ENCODE results near the gene ENTREP3. TPM values are rescaled to one million over a fixed set of nuclear protein-coding genes. Genes with fewer than 3 reads are reported as not detected.

The ENTREP3 gene
- total RNA-seq, 1 experiment from 2014 or later: 72.5 TPM

GRCh38 chr1:155301342-155301841 is 46.1 kb upstream of the ENTREP3 start, which contains the start of gene PKLR:
Gene PKLR, minus strand, starts transcription at chr1:155301438. Its CDS starts 43 bp downstream, at chr1:155301395.
- intact Hi-C loops (cut with micrococcal nuclease; ENCODE audit: unreplicated experiment): no loop called here
- Histone ChIP-seq H3K9me3 (ENCODE audit: low read depth, low read length, poor library complexity, severe bottlenecking) (no peaks in the 10 kb centered on the region), H3K4me3 (ENCODE audit: low read depth, low read length, poor library complexity, severe bottlenecking) (no peak within 1 kb of the TSS), H3K27me3 (replicated peaks; ENCODE audit: insufficient read depth, low read depth, low read length, poor library complexity) (no peaks in the 10 kb centered on the region), H3K36me3 (ENCODE audit: insufficient read depth, low read length, poor library complexity, severe bottlenecking) (no peaks in the 10 kb centered on the region), H3K27ac (ENCODE audit: low read depth, low read length, poor library complexity, severe bottlenecking) (no peak within 1 kb of the TSS), H3K4me1 (ENCODE audit: insufficient read depth, low read length, poor library complexity, severe bottlenecking) (peaks cover 9% of the 10 kb centered on the region)
- TF ChIP-seq EZH2 (IDR thresholded peaks at IDR 0.05; ENCODE audit: borderline replicate concordance, low read depth, low read length, poor library complexity, severe bottlenecking): no peak
- TF ChIP-seq, protein P1, sequence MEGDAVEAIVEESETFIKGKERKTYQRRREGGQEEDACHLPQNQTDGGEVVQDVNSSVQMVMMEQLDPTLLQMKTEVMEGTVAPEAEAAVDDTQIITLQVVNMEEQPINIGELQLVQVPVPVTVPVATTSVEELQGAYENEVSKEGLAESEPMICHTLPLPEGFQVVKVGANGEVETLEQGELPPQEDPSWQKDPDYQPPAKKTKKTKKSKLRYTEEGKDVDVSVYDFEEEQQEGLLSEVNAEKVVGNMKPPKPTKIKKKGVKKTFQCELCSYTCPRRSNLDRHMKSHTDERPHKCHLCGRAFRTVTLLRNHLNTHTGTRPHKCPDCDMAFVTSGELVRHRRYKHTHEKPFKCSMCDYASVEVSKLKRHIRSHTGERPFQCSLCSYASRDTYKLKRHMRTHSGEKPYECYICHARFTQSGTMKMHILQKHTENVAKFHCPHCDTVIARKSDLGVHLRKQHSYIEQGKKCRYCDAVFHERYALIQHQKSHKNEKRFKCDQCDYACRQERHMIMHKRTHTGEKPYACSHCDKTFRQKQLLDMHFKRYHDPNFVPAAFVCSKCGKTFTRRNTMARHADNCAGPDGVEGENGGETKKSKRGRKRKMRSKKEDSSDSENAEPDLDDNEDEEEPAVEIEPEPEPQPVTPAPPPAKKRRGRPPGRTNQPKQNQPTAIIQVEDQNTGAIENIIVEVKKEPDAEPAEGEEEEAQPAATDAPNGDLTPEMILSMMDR (conservative IDR thresholded peaks at IDR 0.05; ENCODE audit: low read depth, low read length): no peak
- ChIA-PET POLR2A (ENCODE audit: low non-redundant PET) (no interaction called here), CTCF (no interaction called here)
- BruUV-seq (replicated peaks): no TSS peak
- no peak for DNase-seq (ENCODE audit: low spot score)

DNA sequence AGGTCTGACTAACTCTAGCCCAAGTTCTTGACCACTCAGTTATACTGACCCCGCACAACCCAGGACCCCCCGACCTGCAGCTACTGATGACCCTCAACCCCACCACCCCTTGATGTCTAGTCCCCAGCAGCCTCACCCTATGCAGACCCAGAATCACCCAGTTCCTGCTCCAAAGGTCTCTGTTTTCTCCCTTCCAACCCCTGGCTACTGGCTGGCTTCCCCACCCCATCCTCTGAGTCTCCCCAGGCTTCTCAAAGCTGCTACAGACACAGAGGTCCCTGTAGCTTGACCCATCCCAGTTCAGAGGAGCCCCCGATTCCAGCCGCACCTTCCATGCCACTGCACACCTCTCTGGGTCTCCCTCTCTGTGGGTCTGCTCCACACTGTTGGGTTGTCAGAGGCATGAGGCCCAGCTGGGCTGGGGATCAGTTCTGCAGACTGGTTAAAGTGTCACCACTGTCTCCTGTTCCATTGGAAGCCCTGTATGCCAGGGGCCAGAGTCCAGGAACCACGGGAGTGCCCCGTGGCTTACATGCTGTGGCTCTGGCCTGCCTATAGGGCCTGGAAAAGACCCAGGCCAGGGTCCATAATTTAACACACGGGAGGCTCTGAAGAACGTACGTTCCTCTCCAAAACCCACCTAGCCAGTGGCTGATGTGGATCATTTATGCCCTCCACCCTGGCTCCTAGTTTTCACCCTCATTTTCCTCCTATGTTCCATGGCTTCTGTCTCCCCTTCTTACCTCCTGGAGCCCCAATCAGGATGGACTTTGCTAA is 45.5 kb upstream of the ENTREP3 start:
- Histone ChIP-seq H3K4me1 (ENCODE audit: insufficient read depth, low read length, poor library complexity, severe bottlenecking) (peaks cover 9% of the 10 kb centered on the region), H3K27me3 (replicated peaks; ENCODE audit: insufficient read depth, low read depth, low read length, poor library complexity) (peaks cover 4% of the 10 kb centered on the region), H3K9me3 (ENCODE audit: low read depth, low read length, poor library complexity, severe bottlenecking) (no peaks in the 10 kb centered on the region), H3K4me3 (ENCODE audit: low read depth, low read length, poor library complexity, severe bottlenecking) (no peak overlapping the region), H3K27ac (ENCODE audit: low read depth, low read length, poor library complexity, severe bottlenecking) (no peak overlapping the region), H3K36me3 (ENCODE audit: insufficient read depth, low read length, poor library complexity, severe bottlenecking) (no peaks in the 10 kb centered on the region)
- ChIA-PET CTCF (no interaction called here), POLR2A (ENCODE audit: low non-redundant PET) (no interaction called here)
- intact Hi-C loops (cut with micrococcal nuclease; ENCODE audit: unreplicated experiment): no loop called here
- TF ChIP-seq, protein P1 (conservative IDR thresholded peaks at IDR 0.05; ENCODE audit: low read depth, low read length): no peak
- TF ChIP-seq EZH2 (IDR thresholded peaks at IDR 0.05; ENCODE audit: borderline replicate concordance, low read depth, low read length, poor library complexity, severe bottlenecking): no peak
- no TSS peak for BruUV-seq (replicated peaks)
- no peak for DNase-seq (ENCODE audit: low spot score)

DNA sequence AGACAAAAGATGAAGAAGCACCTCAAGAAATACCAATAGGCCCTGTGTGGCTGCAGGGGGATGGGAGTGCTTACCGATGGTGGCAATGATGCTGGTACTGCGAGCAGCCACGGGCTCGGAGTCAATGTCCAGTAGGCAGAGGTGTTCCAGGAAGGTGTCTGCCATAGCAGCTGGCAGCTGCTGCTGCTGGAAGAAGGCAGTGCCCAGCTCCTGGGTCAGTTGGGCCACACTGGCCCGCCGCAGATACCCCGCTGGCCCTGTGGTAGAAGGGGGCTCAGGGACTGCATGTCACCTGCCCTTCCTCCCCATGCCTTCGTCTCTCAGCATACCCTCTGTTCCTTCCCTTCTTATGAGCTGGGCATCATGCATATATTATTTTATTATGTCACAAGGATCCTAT is 44.7 kb upstream of the ENTREP3 start:
- no peaks in the 10 kb centered on the region for H3K9me3 ChIP-seq (ENCODE audit: low read depth, low read length, poor library complexity, severe bottlenecking)
- intact Hi-C loops (cut with micrococcal nuclease; ENCODE audit: unreplicated experiment): no loop called here
- no peak for DNase-seq (ENCODE audit: low spot score)
- peaks cover 3% of the 10 kb centered on the region for H3K4me1 ChIP-seq (ENCODE audit: insufficient read depth, low read length, poor library complexity, severe bottlenecking)
- H3K27ac ChIP-seq (ENCODE audit: low read depth, low read length, poor library complexity, severe bottlenecking): no peak overlapping the region
- no peaks in the 10 kb centered on the region for H3K36me3 ChIP-seq (ENCODE audit: insufficient read depth, low read length, poor library complexity, severe bottlenecking)
- POLR2A ChIA-PET (ENCODE audit: low non-redundant PET): no interaction called here
- no TSS peak for BruUV-seq (replicated peaks)
- H3K27me3 ChIP-seq (replicated peaks; ENCODE audit: insufficient read depth, low read depth, low read length, poor library complexity): peaks cover 11% of the 10 kb centered on the region
- CTCF ChIA-PET: no interaction called here
- no peak overlapping the region for H3K4me3 ChIP-seq (ENCODE audit: low read depth, low read length, poor library complexity, severe bottlenecking)
- no peak for TF ChIP-seq EZH2 (IDR thresholded peaks at IDR 0.05; ENCODE audit: borderline replicate concordance, low read depth, low read length, poor library complexity, severe bottlenecking)

All from A673 (cell line).